GM23338 (cell line): ENCODE measurements around the gene PDLIM5. TPM values are rescaled to one million over a fixed set of nuclear protein-coding genes. Genes with fewer than 3 reads are reported as not detected.

Experiments used
- ATAC-seq: fragments of 200-7000 bp; cut with Tn5 transposase; 3 replicates; pipeline ENCODE4 v1.9.1; 2020
- DNase-seq: peaks from one replicate; pipeline ENCODE4 v3.0.0-alpha.2; 2015; ENCODE audit warnings: low spot score
- H2AFZ ChIP-seq: fragments of 200-600 bp; sonication (generic); 2 replicates; pipeline ENCODE4 v1.8.0; 2016; ENCODE audit warnings: antibody characterized with exemption, mild to moderate bottlenecking, moderate library complexity
- H3F3A ChIP-seq: fragments of 200-600 bp; sonication (generic); replicated peaks from 2 replicates; pipeline ENCODE4 v1.8.0; 2017; ENCODE audit warnings: antibody characterized with exemption, mixed run types, low read depth
- H3K27ac ChIP-seq: fragments of 200-600 bp; sonication (generic); 2 replicates; pipeline ENCODE4 v1.6.1; 2016; ENCODE audit warnings: low read depth
- H3K27me3 ChIP-seq: fragments of 200-600 bp; sonication (generic); 2 replicates; pipeline ENCODE4 v1.8.0; 2016; ENCODE audit warnings: mild to moderate bottlenecking, mixed run types, moderate library complexity; ENCODE audit not compliant: insufficient read depth
- H3K36me3 ChIP-seq: fragments of 200-600 bp; sonication (generic); 2 replicates; pipeline ENCODE4 v1.8.0; 2016; ENCODE audit warnings: mild to moderate bottlenecking; ENCODE audit not compliant: insufficient read depth
- H3K4me1 ChIP-seq: fragments of 200-600 bp; sonication (generic); 2 replicates; pipeline ENCODE4 v1.8.0; 2016; ENCODE audit warnings: mild to moderate bottlenecking, moderate library complexity; ENCODE audit not compliant: insufficient read depth
- H3K4me2 ChIP-seq: fragments of 200-600 bp; sonication (generic); 2 replicates; pipeline ENCODE4 v1.7.1; 2017; ENCODE audit warnings: mixed run types
- H3K4me3 ChIP-seq: fragments of 200-600 bp; sonication (generic); 2 replicates; pipeline ENCODE4 v1.6.1; 2016; ENCODE audit warnings: mixed run types
- H3K79me2 ChIP-seq: fragments of 200-600 bp; sonication (generic); replicated peaks from 2 replicates; pipeline ENCODE4 v1.8.0; 2017; ENCODE audit warnings: mild to moderate bottlenecking; ENCODE audit not compliant: insufficient read depth
- H3K9me2 ChIP-seq: fragments of 200-600 bp; sonication (generic); 2 replicates; pipeline ENCODE4 v1.8.0; 2017; ENCODE audit not compliant: insufficient read depth
- H4K20me1 ChIP-seq: fragments of 200-600 bp; sonication (generic); replicated peaks from 2 replicates; pipeline ENCODE4 v1.8.0; 2017; ENCODE audit warnings: mild to moderate bottlenecking; ENCODE audit not compliant: insufficient read depth
- H3K27ac Mint-ChIP-seq: 2 replicates; pipeline ENCODE4 v1.8.0; 2020; ENCODE audit warnings: inconsistent platforms, mild to moderate bottlenecking, moderate library complexity, mixed read lengths
- H3K27me3 Mint-ChIP-seq: 3 replicates; pipeline ENCODE4 v1.8.0; 2022; ENCODE audit warnings: low read depth, mild to moderate bottlenecking, moderate library complexity, mixed read lengths, inconsistent platforms; ENCODE audit not compliant: insufficient read depth, poor library complexity
- H3K36me3 Mint-ChIP-seq: 3 replicates; pipeline ENCODE4 v1.8.0; 2021; ENCODE audit warnings: low read depth, mild to moderate bottlenecking, inconsistent platforms, moderate library complexity, mixed read lengths
- H3K4me1 Mint-ChIP-seq: 3 replicates; pipeline ENCODE4 v1.8.0; 2020; ENCODE audit warnings: mild to moderate bottlenecking, inconsistent platforms, mixed read lengths
- H3K4me3 Mint-ChIP-seq: 3 replicates; pipeline ENCODE4 v1.8.0; 2021; ENCODE audit warnings: moderate library complexity, mild to moderate bottlenecking, inconsistent platforms, mixed read lengths
- H3K9me3 Mint-ChIP-seq: 3 replicates; pipeline ENCODE4 v1.8.0; 2020; ENCODE audit warnings: moderate library complexity, mild to moderate bottlenecking, inconsistent platforms, mixed read lengths
- CREB1 ChIP-seq: fragments of 250-450 bp; sonication (Bioruptor Pico); IDR thresholded peaks from 2 replicates; pipeline ENCODE4 v1.5.0; 2020; ENCODE audit warnings: low read depth, mild to moderate bottlenecking, moderate library complexity
- CTCF ChIP-seq, 2 experiments: fragments of 200-600 bp in 1 of 2; sonication (generic) in 1 of 2; conservative IDR thresholded peaks; 2 replicates each; pipeline versions ENCODE4 v1.5.1 to v1.6.1; 2016 to 2017; ENCODE audit warnings: antibody characterized with exemption in 2 of 2, low read depth in 2 of 2, mild to moderate bottlenecking in 2 of 2, moderate library complexity in 1 of 2
- EZH2 ChIP-seq: fragments of 200-600 bp; sonication (generic); IDR thresholded peaks from one replicate; pipeline ENCODE4 v1.8.0; 2017; ENCODE audit warnings: antibody characterized with exemption, mild to moderate bottlenecking, low read depth; ENCODE audit not compliant: unreplicated experiment
- EZH2phosphoT487 ChIP-seq: fragments of 200-600 bp; sonication (generic); IDR thresholded peaks from one replicate; pipeline ENCODE4 v1.8.1; 2018; ENCODE audit warnings: antibody characterized with exemption; ENCODE audit not compliant: unreplicated experiment
- POLR2AphosphoS5 ChIP-seq: IDR thresholded peaks from 2 replicates; pipeline ENCODE4 v1.6.1; 2016; ENCODE audit warnings: antibody characterized with exemption, low read depth
- REST ChIP-seq: IDR thresholded peaks from one replicate; pipeline ENCODE4 v1.6.1; 2018; ENCODE audit warnings: antibody characterized with exemption; ENCODE audit not compliant: unreplicated experiment
- STAT1 ChIP-seq: IDR thresholded peaks from one replicate; pipeline ENCODE4 v1.6.1; 2016; ENCODE audit warnings: antibody characterized with exemption; ENCODE audit not compliant: unreplicated experiment
- ZNF114 ChIP-seq: fragments of 250-450 bp; sonication (Bioruptor Pico); IDR thresholded peaks from 2 replicates; pipeline ENCODE4 v1.5.0; 2020; ENCODE audit warnings: mild to moderate bottlenecking, moderate library complexity
- ZNF331 ChIP-seq: fragments of 250-450 bp; sonication (Bioruptor Pico); IDR thresholded peaks from 2 replicates; pipeline ENCODE4 v1.5.0; 2020; ENCODE audit warnings: low read depth, mild to moderate bottlenecking, moderate library complexity
- polyA plus RNA-seq: library from polyadenylated mRNA; unstranded; fragments of >200 nt; fragmentation: Nextera tagmentation; extraction: Ambion mirVana; gene quantifications from 2 replicates; pipeline ENCODE4 v1.2.1, GENCODE V29; 2016
- total RNA-seq: library from RNA; depleted of rRNA; stranded (reverse); fragments of >200 nt; shearing (Covaris generic); gene quantifications from 2 replicates; pipeline ENCODE4 v1.2.3, GENCODE V29; 2014

Gene PDLIM5
- total and polyA plus RNA-seq, 2 experiments from 2014 or later, result 45.2 to 53.0 TPM

GRCh38 chr4:94574616-94575015 lies 122.9 kb downstream of the PDLIM5 start (continued):
- TF ChIP-seq EZH2phosphoT487, result no peak
- no peak for TF ChIP-seq CTCF (conservative IDR thresholded peaks at IDR 0.05; ENCODE audit: low read depth in 2 of 2)
- no peak for TF ChIP-seq REST
- no peak for TF ChIP-seq CREB1 (CRISPR knock-in tag)
- TF ChIP-seq ZNF331 (CRISPR knock-in tag), result no peak
- TF ChIP-seq POLR2AphosphoS5, result no peak
- TF ChIP-seq ZNF114 (CRISPR knock-in tag), result no peak
- TF ChIP-seq EZH2, result no peak

- Histone ChIP-seq H3K79me2 (no peaks in the 10 kb centered on the region), H3K27ac (peak overlapping the region; percentile 48; the same call in 1 of the 2 replicates), H3K4me2 (0 out of 2 replicates have a peak overlapping the region, but pooled peaks have one; percentile 29), H3K4me1 (peaks cover 17% of the 10 kb centered on the region), H3K36me3 (no peaks in the 10 kb centered on the region), H3F3A (no peaks in the 10 kb centered on the region), H3K4me3 (no peak overlapping the region), H3K27me3 (no peaks in the 10 kb centered on the region), H3K9me2 (no peaks in the 10 kb centered on the region), H2AFZ (no peak overlapping the region), H4K20me1 (no peaks in the 10 kb centered on the region)
- H3K27ac Mint-ChIP-seq, result peak overlapping the region; percentile 43
- peaks cover 4% of the 10 kb centered on the region for H3K27me3 Mint-ChIP-seq
- ATAC-seq, result peak; percentile 41
- DNase-seq, result peak; percentile 19
- no peak overlapping the region for H3K4me3 Mint-ChIP-seq
- no peaks in the 10 kb centered on the region for H3K9me3 Mint-ChIP-seq
- no peaks in the 10 kb centered on the region for H3K36me3 Mint-ChIP-seq
- no peak for TF ChIP-seq CREB1 (CRISPR knock-in tag)
- no peak for TF ChIP-seq EZH2
- TF ChIP-seq ZNF114 (CRISPR knock-in tag), result no peak
- no peak for TF ChIP-seq STAT1
- H3K4me1 Mint-ChIP-seq, result peaks cover 21% of the 10 kb centered on the region
Observed at GRCh38 chr4:94575652-94576051, 123.9 kb downstream of the PDLIM5 start.
